B cell (primary cell): ENCODE measurements around the gene COG8. TPM values are rescaled to one million over a fixed set of nuclear protein-coding genes. Genes with fewer than 3 reads are reported as not detected.

Experiments
- ATAC-seq: fragments of 200-7000 bp; cut with Tn5 transposase; one replicate; pipeline ENCODE4 v1.10.0; 2021; ENCODE audit warnings: low read depth, mild to moderate bottlenecking, moderate number of reproducible peaks, moderate library complexity
- CTCF ChIA-PET: fragments of 350-600 bp; sonication (Branson Sonifier 250); formaldehyde crosslinking; loops from one replicate; lab custom pipeline; 2021; ENCODE audit warnings: antibody characterized with exemption, inconsistent platforms; lab: Charles Lee
- POLR2A ChIA-PET: fragments of 350-600 bp; sonication (Branson Sonifier 250); formaldehyde crosslinking; loops from one replicate; lab custom pipeline; 2021; ENCODE audit warnings: antibody characterized with exemption; lab: Charles Lee
- DNase-seq: peaks from one replicate; pipeline ENCODE4 v3.0.0; 2013
- H2AFZ ChIP-seq: 2 replicates; pipeline ENCODE4 v1.6.1; 2012; ENCODE audit warnings: mild to moderate bottlenecking, low read depth, low read length; ENCODE audit not compliant: insufficient read depth, poor library complexity, severe bottlenecking
- H3K27ac ChIP-seq, 2 donors: 1 replicate in 1 of 2; 2 replicates in 1 of 2; pipeline ENCODE4 v1.5.1; 2012 to 2013; ENCODE audit warnings: low read length in 2 of 2, mild to moderate bottlenecking in 2 of 2, moderate library complexity in 1 of 2
- H3K27me3 ChIP-seq, 4 experiments: fragments of 200-600 bp in 1 of 4; sonication (generic) in 1 of 4; replicated peaks in 1 of 4; 1 replicate in 2 of 4; 2 replicates in 2 of 4; pipeline versions ENCODE4 v1.6.1 to v1.7.0; 2013 to 2016; ENCODE audit warnings: low read length in 3 of 4, mild to moderate bottlenecking in 2 of 4, mixed read lengths in 1 of 4, moderate library complexity in 1 of 4; ENCODE audit not compliant: insufficient read depth in 4 of 4, control insufficient read depth in 3 of 4; ENCODE audit errors: control extremely low read depth in 1 of 4
- H3K36me3 ChIP-seq, 2 experiments: replicated peaks in 1 of 2; 1 replicate in 1 of 2; 2 replicates in 1 of 2; pipeline versions ENCODE4 v1.6.1 to v1.7.1; 2013; ENCODE audit warnings: low read length in 1 of 2; ENCODE audit not compliant: insufficient read depth in 2 of 2, control insufficient read depth in 1 of 2; ENCODE audit errors: control extremely low read depth in 1 of 2, extremely low read depth in 1 of 2
- H3K4me1 ChIP-seq, 2 donors: fragments of 200-600 bp in 1 of 2; sonication (generic) in 1 of 2; 1 replicate in 1 of 2; 2 replicates in 1 of 2; pipeline versions ENCODE4 v1.5.1 to v1.6.1; 2013 to 2017; ENCODE audit warnings: low read length in 2 of 2; ENCODE audit not compliant: control insufficient read depth in 2 of 2, insufficient read depth in 2 of 2
- H3K4me2 ChIP-seq: replicated peaks from 2 replicates; pipeline ENCODE3; 2012; ENCODE audit warnings: mild to moderate bottlenecking, low read depth, low read length; ENCODE audit not compliant: poor library complexity, severe bottlenecking
- H3K4me3 ChIP-seq, 5 experiments: fragments of 200-600 bp in 1 of 5; sonication (generic) in 1 of 5; 1 replicate in 3 of 5; 2 replicates in 2 of 5; pipeline versions ENCODE4 v1.5.1 to v1.7.0; 2011 to 2016; ENCODE audit warnings: low read length in 4 of 5, mild to moderate bottlenecking in 4 of 5, low read depth in 2 of 5, control low read depth in 1 of 5, moderate library complexity in 1 of 5; ENCODE audit not compliant: insufficient read depth in 1 of 5; ENCODE audit errors: control extremely low read depth in 1 of 5, extremely low read depth in 1 of 5
- H3K79me2 ChIP-seq: fragments of 200-600 bp; sonication (generic); one replicate; pipeline ENCODE4 v1.6.0; 2016; ENCODE audit warnings: low read length; ENCODE audit not compliant: control insufficient read depth, insufficient read depth
- H3K9ac ChIP-seq: fragments of 200-600 bp; sonication (generic); 2 replicates; pipeline ENCODE4 v1.6.1; 2017; ENCODE audit warnings: mild to moderate bottlenecking, low read length, moderate library complexity
- H3K9me3 ChIP-seq, 3 donors: one replicate each; pipeline versions ENCODE4 v1.6.1 to v1.7.1; 2013; ENCODE audit warnings: low read length in 2 of 3; ENCODE audit not compliant: control insufficient read depth in 2 of 3, insufficient read depth in 1 of 3; ENCODE audit errors: control extremely low read depth in 1 of 3
- H4K20me1 ChIP-seq: 2 replicates; pipeline ENCODE4 v1.6.0; 2012; ENCODE audit warnings: mild to moderate bottlenecking, low read length; ENCODE audit not compliant: insufficient read depth, control insufficient read depth, poor library complexity, severe bottlenecking
- H3K27ac Mint-ChIP-seq: one replicate; pipeline ENCODE4 v1.8.0; 2021; ENCODE audit warnings: mixed read lengths
- H3K27me3 Mint-ChIP-seq: one replicate; pipeline ENCODE4 v1.8.0; 2021; ENCODE audit warnings: mixed read lengths
- H3K4me1 Mint-ChIP-seq: one replicate; pipeline ENCODE4 v1.8.0; 2021; ENCODE audit warnings: mixed read lengths
- H3K4me3 Mint-ChIP-seq: one replicate; pipeline ENCODE4 v1.8.0; 2021; ENCODE audit warnings: mixed read lengths
- H3K9me3 Mint-ChIP-seq: one replicate; pipeline ENCODE4 v1.8.0; 2022; ENCODE audit warnings: mixed read lengths; ENCODE audit not compliant: insufficient read depth
- EZH2 ChIP-seq: IDR thresholded peaks from 2 replicates; pipeline ENCODE4 v1.6.1; 2012; ENCODE audit warnings: borderline replicate concordance, low read depth, mild to moderate bottlenecking, moderate library complexity, low read length; ENCODE audit not compliant: insufficient read depth, poor library complexity, severe bottlenecking
- WGBS: methylation state at CpG from one replicate; pipeline ENCODE4 v1.1.5; 2013; ENCODE audit warnings: missing lambda C conversion rate; ENCODE audit not compliant: insufficient coverage; 5-methylcytosine and 5-hydroxymethylcytosine counted together
- intact Hi-C: fragments of 100-400 bp; cut with micrococcal nuclease; formaldehyde crosslinking; loops from one replicate; pipeline ENCODE4 v1.10.0; 2022
- polyA plus RNA-seq: library from polyadenylated mRNA; depleted of rRNA; stranded (reverse); fragments of >200 nt; gene quantifications from 2 replicates; pipeline ENCODE4 v1.2.3, GENCODE V29; 2012
- total RNA-seq, 2 donors: library from RNA; stranded (reverse); fragments of 120-200 nt in 1 of 2; gene quantifications; 1 replicate in 1 of 2; 2 replicates in 1 of 2; pipeline versions ENCODE4 v1.2.3 to v1.2.4, GENCODE V29; 2013 to 2022
- TF ChIP-seq, protein P1 (sequence below): fragments of 200-600 bp; IDR thresholded peaks from one replicate; pipeline ENCODE4 v1.8.0; 2022; ENCODE audit warnings: antibody characterized with exemption, mild to moderate bottlenecking

Gene COG8
- total and polyA plus RNA-seq, 2 donors (not counting 1 experiment from before 2014, with no cell fraction given), result 34.4 to 61.6 TPM

DNA sequence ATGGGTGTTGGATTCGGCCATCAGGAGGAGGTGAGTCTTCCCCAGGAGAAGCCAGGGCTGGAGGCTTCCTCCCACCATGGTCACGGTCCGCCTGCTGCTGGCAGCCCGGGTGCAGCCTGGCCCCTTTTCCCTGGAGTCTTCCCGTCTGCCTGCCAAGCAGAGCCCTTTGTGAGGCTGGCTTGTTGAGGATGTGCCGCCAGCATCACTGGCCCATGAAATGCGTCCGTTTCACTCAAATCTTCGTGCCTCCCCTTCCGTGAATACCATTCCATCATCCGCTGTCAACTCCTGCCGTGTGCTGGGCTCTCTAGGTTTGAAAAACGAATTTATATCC, 18.7 kb downstream of the COG8 start:
- CTCF ChIA-PET, result no interaction called here
- H3K27me3 ChIP-seq, result no peaks in the 10 kb centered on the region

DNA sequence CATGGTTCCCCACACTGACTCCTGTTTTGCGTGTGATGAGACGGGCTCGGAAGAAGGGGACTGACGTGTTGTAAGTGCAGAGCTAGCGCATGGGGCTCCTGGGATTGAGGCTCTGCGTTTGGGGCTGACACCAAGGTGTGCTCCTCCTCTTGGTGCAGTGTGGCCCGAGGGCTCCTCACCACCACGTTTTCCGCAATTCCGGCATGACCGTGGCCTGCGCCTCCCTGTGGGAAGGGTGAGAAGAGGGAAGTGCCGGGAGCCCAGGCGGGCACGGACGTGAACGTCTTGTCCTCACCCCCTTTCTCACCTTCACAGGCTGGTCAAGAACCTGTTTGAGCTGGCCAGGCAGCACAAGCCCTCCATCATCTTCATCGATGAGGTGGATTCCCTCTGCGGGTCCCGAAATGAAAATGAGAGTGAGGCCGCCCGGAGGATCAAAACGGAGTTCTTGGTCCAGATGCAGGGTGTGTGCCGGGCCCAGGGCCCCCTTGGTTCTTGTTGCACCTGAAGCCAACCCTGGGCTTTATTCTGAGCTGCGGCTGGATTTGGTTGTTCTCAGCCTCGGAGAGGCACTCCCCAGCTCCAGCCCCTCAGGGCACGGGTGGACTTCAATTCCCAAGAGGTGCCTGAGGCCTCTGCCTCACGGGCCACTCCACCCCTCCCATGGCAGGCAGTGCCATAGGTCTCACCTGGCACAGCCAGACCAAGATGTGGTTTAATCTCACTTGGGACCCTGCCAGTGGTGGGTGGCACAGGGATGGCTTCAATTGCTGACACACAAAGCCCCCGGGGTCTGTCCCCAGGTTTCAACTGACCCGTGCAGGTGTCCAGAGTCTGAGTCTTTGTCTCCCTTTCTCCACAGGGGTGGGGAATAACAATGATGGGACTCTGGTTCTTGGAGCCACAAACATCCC, 19.3 kb downstream of the COG8 start:
- ATAC-seq (no peak), DNase-seq (no peak)
- Histone ChIP-seq H3K4me1 (no peaks in the 10 kb centered on the region), H3K27me3 (no peaks in the 10 kb centered on the region), H4K20me1 (peaks cover 93% of the 10 kb centered on the region), H3K9ac (no peak overlapping the region), H3K4me2 (no peak overlapping the region), H3K79me2 (peaks cover 81% of the 10 kb centered on the region), H3K9me3 (no peaks in the 10 kb centered on the region), H3K4me3 (no peak overlapping the region), H2AFZ (no peak overlapping the region), H3K36me3 (peaks cover 2 to 84% of the 10 kb centered on the region in 2 experiments), H3K27ac (no peak overlapping the region)
- Mint-ChIP-seq H3K4me3 (no peak overlapping the region), H3K27me3 (no peaks in the 10 kb centered on the region), H3K4me1 (peaks cover 6% of the 10 kb centered on the region), H3K27ac (peak overlapping the region; percentile 10), H3K9me3 (no peaks in the 10 kb centered on the region)
- WGBS, result 97% methylated on average over 25 of the region's 30 CpGs
- intact Hi-C loops, result loop anchor here (10.0 kb wide), 1 partner anchor 785 kb away; the partner anchor contains the start of gene ZFP90
- TF ChIP-seq, protein P1, sequence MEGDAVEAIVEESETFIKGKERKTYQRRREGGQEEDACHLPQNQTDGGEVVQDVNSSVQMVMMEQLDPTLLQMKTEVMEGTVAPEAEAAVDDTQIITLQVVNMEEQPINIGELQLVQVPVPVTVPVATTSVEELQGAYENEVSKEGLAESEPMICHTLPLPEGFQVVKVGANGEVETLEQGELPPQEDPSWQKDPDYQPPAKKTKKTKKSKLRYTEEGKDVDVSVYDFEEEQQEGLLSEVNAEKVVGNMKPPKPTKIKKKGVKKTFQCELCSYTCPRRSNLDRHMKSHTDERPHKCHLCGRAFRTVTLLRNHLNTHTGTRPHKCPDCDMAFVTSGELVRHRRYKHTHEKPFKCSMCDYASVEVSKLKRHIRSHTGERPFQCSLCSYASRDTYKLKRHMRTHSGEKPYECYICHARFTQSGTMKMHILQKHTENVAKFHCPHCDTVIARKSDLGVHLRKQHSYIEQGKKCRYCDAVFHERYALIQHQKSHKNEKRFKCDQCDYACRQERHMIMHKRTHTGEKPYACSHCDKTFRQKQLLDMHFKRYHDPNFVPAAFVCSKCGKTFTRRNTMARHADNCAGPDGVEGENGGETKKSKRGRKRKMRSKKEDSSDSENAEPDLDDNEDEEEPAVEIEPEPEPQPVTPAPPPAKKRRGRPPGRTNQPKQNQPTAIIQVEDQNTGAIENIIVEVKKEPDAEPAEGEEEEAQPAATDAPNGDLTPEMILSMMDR, result no peak
- no peak for TF ChIP-seq EZH2
- ChIA-PET CTCF (no interaction called here), POLR2A (no interaction called here)

More for the DNA sequence above, 18.7 kb downstream of the COG8 start:
- no peaks in the 10 kb centered on the region for H3K9me3 ChIP-seq
- H3K27me3 Mint-ChIP-seq, result no peaks in the 10 kb centered on the region
- peaks cover 1 to 80% of the 10 kb centered on the region in 2 experiments for H3K36me3 ChIP-seq
- H3K4me1 ChIP-seq, result no peaks in the 10 kb centered on the region
- DNase-seq, result no peak
- no peak overlapping the region for H3K27ac Mint-ChIP-seq
- no peak overlapping the region for H3K4me3 Mint-ChIP-seq
- no peak for ATAC-seq
- intact Hi-C loops, result no loop called here
- peaks cover 7% of the 10 kb centered on the region for H3K4me1 Mint-ChIP-seq
- H4K20me1 ChIP-seq, result peaks cover 90% of the 10 kb centered on the region
- no peak overlapping the region for H3K27ac ChIP-seq
- no peak overlapping the region for H2AFZ ChIP-seq
- no peaks in the 10 kb centered on the region for H3K9me3 Mint-ChIP-seq
- POLR2A ChIA-PET, result no interaction called here
- TF ChIP-seq, protein P1, result no peak
- no peak for TF ChIP-seq EZH2
- H3K4me2 ChIP-seq, result no peak overlapping the region
- H3K9ac ChIP-seq, result no peak overlapping the region
- H3K79me2 ChIP-seq, result peaks cover 79% of the 10 kb centered on the region
- WGBS, result 93% methylated on average over 13 of the region's 13 CpGs
- no peak overlapping the region for H3K4me3 ChIP-seq
